H1 (cell line): ENCODE measurements around the gene RBM42. TPM values are rescaled to one million over a fixed set of nuclear protein-coding genes. Genes with fewer than 3 reads are reported as not detected.

Source experiments
- CTCF ChIA-PET: fragments of 300-600 bp; sonication (Branson Sonifier 250); formaldehyde crosslinking; loops from one replicate; lab custom pipeline; 2021; ENCODE audit not compliant: partially characterized antibody; lab: Charles Lee
- POLR2A ChIA-PET: fragments of 300-600 bp; sonication (Branson Sonifier 250); formaldehyde crosslinking; loops from one replicate; lab custom pipeline; 2021; ENCODE audit warnings: inconsistent platforms; ENCODE audit not compliant: partially characterized antibody; lab: Charles Lee
- DNase-seq, 2 experiments: peaks; one replicate each; pipeline versions ENCODE4 v3.0.0 to v3.0.0-alpha.2; 2010 to 2022; ENCODE audit warnings: low spot score in 2 of 2, low read depth in 1 of 2, mixed read lengths in 1 of 2
- FAIRE-seq: peaks from 2 replicates; lab custom pipeline; 2011; peaks lifted over from hg19 to GRCh38; lab: Jason Lieb, UNC
- H2AFZ ChIP-seq: 2 replicates; pipeline ENCODE4 v1.8.1; 2012; ENCODE audit warnings: low read length, inconsistent platforms
- H2AK5ac ChIP-seq: 2 replicates; pipeline ENCODE4 v1.6.1; 2013; ENCODE audit warnings: low read depth, low read length
- H2BK120ac ChIP-seq: replicated peaks from 2 replicates; pipeline ENCODE3; 2013; ENCODE audit warnings: low read depth, low read length, inconsistent platforms
- H2BK12ac ChIP-seq: 2 replicates; pipeline ENCODE4 v1.6.1; 2013; ENCODE audit warnings: low read depth, low read length
- H2BK15ac ChIP-seq: 2 replicates; pipeline ENCODE4 v1.6.1; 2013; ENCODE audit warnings: low read length
- H2BK20ac ChIP-seq: 2 replicates; pipeline ENCODE4 v1.6.1; 2013; ENCODE audit warnings: low read length
- H2BK5ac ChIP-seq: 2 replicates; pipeline ENCODE4 v1.6.1; 2013; ENCODE audit warnings: low read depth, low read length
- H3K14ac ChIP-seq: 2 replicates; pipeline ENCODE4 v1.6.1; 2013; ENCODE audit warnings: inconsistent platforms; ENCODE audit not compliant: insufficient read length
- H3K18ac ChIP-seq: 2 replicates; pipeline ENCODE4 v1.6.1; 2013; ENCODE audit warnings: low read length; ENCODE audit errors: extremely low read depth
- H3K23ac ChIP-seq: 2 replicates; pipeline ENCODE4 v1.6.1; 2013; ENCODE audit warnings: inconsistent platforms; ENCODE audit not compliant: insufficient read length
- H3K23me2 ChIP-seq: 2 replicates; pipeline ENCODE4 v1.6.1; 2013; ENCODE audit warnings: low read depth, low read length
- H3K27ac ChIP-seq: 2 replicates; pipeline ENCODE4 v1.6.1; 2011; ENCODE audit warnings: low read depth, low read length, inconsistent platforms
- H3K27me3 ChIP-seq, 4 experiments: replicated peaks in 1 of 4; 1 replicate in 1 of 4; 2 replicates in 3 of 4; pipeline versions ENCODE4 v1.6.1 to v1.8.1; 2011 to 2013; ENCODE audit warnings: low read length in 3 of 4, mild to moderate bottlenecking in 3 of 4, inconsistent platforms in 2 of 4, mixed read lengths in 2 of 4, moderate library complexity in 1 of 4; ENCODE audit not compliant: control insufficient read depth in 3 of 4, insufficient read depth in 3 of 4; ENCODE audit errors: extremely low read depth in 1 of 4
- H3K36me3 ChIP-seq, 4 experiments: 2 replicates each; pipeline versions ENCODE4 v1.6.1 to v1.8.1; 2011 to 2013; ENCODE audit warnings: mild to moderate bottlenecking in 4 of 4, low read length in 3 of 4, moderate library complexity in 2 of 4, control low read depth in 1 of 4, inconsistent platforms in 1 of 4; ENCODE audit not compliant: insufficient read depth in 4 of 4, control insufficient read depth in 2 of 4
- H3K4ac ChIP-seq: replicated peaks from 2 replicates; pipeline ENCODE3; 2013; ENCODE audit warnings: low read length, low read depth, mixed read lengths, inconsistent platforms; ENCODE audit not compliant: insufficient read length
- H3K4me1 ChIP-seq, 4 experiments: replicated peaks in 1 of 4; 1 replicate in 1 of 4; 2 replicates in 3 of 4; pipeline versions ENCODE4 v1.6.1 to v1.8.1; 2011 to 2013; ENCODE audit warnings: low read length in 3 of 4, inconsistent platforms in 2 of 4, mixed read lengths in 1 of 4; ENCODE audit not compliant: insufficient read depth in 4 of 4, control insufficient read depth in 3 of 4
- H3K4me2 ChIP-seq, 2 experiments: 2 replicates each; pipeline versions ENCODE4 v1.6.1 to v1.8.1; 2011 to 2013; ENCODE audit warnings: low read depth in 2 of 2, low read length in 2 of 2, control low read depth in 1 of 2, inconsistent platforms in 1 of 2, mild to moderate bottlenecking in 1 of 2; ENCODE audit not compliant: insufficient read depth in 1 of 2
- H3K4me3 ChIP-seq, 4 experiments: fragments of 200-600, 300-600 bp in 1 of 4; sonication (generic), shearing (Covaris generic), sonication (Bioruptor Twin) in 1 of 4; 2 replicates each; pipeline versions ENCODE4 v1.5.1 to v1.8.1; 2011 to 2016; ENCODE audit warnings: low read length in 4 of 4, low read depth in 3 of 4, control low read depth in 2 of 4, inconsistent platforms in 2 of 4, mild to moderate bottlenecking in 2 of 4, mixed read lengths in 1 of 4, moderate library complexity in 1 of 4; ENCODE audit not compliant: insufficient read depth in 2 of 4; ENCODE audit errors: extremely low read depth in 1 of 4
- H3K56ac ChIP-seq: replicated peaks from 2 replicates; pipeline ENCODE3; 2013; ENCODE audit warnings: low read depth, mild to moderate bottlenecking, mixed read lengths, low read length, inconsistent platforms; ENCODE audit not compliant: insufficient read length
- H3K79me1 ChIP-seq: 2 replicates; pipeline ENCODE4 v1.6.1; 2013; ENCODE audit warnings: low read depth, low read length, control low read depth
- H3K79me2 ChIP-seq, 2 experiments: 2 replicates each; pipeline versions ENCODE4 v1.6.1 to v1.8.1; 2012 to 2013; ENCODE audit warnings: low read length in 2 of 2, mild to moderate bottlenecking in 2 of 2, inconsistent platforms in 1 of 2; ENCODE audit not compliant: insufficient read depth in 2 of 2, control insufficient read depth in 1 of 2
- H3K9ac ChIP-seq, 4 experiments: replicated peaks in 1 of 4; 1 replicate in 1 of 4; 2 replicates in 3 of 4; pipeline versions ENCODE4 v1.6.1 to v1.8.1; 2011 to 2013; ENCODE audit warnings: low read depth in 3 of 4, low read length in 3 of 4, control low read depth in 2 of 4, mild to moderate bottlenecking in 2 of 4, moderate library complexity in 2 of 4, inconsistent platforms in 1 of 4; ENCODE audit errors: extremely low read depth in 1 of 4
- H3K9me3 ChIP-seq, 2 experiments: 2 replicates each; pipeline versions ENCODE4 v1.6.1 to v1.8.1; 2012 to 2013; ENCODE audit warnings: mild to moderate bottlenecking in 2 of 2, moderate library complexity in 2 of 2, control low read depth in 1 of 2, inconsistent platforms in 1 of 2, low read depth in 1 of 2, low read length in 1 of 2, mixed read lengths in 1 of 2; ENCODE audit not compliant: insufficient read depth in 2 of 2
- H4K20me1 ChIP-seq, 2 experiments: replicated peaks in 1 of 2; 2 replicates each; pipeline versions ENCODE3 to v1.8.1; 2011 to 2013; ENCODE audit warnings: inconsistent platforms in 2 of 2, low read length in 2 of 2, mild to moderate bottlenecking in 1 of 2; ENCODE audit not compliant: insufficient read depth in 2 of 2, control insufficient read depth in 1 of 2
- H4K5ac ChIP-seq: 2 replicates; pipeline ENCODE4 v1.6.1; 2013; ENCODE audit warnings: low read length, low read depth, mixed read lengths, inconsistent platforms; ENCODE audit not compliant: insufficient read length
- H4K8ac ChIP-seq: 2 replicates; pipeline ENCODE4 v1.8.0; 2013; ENCODE audit warnings: mild to moderate bottlenecking, moderate library complexity, low read length, inconsistent platforms; ENCODE audit not compliant: insufficient read depth; ENCODE audit errors: extremely low read depth
- H4K91ac ChIP-seq: replicated peaks from 2 replicates; pipeline ENCODE3; 2013; ENCODE audit warnings: low read length, mixed read lengths, inconsistent platforms; ENCODE audit not compliant: insufficient read length
- CREB1 ChIP-seq: IDR thresholded peaks from 2 replicates; pipeline ENCODE4 v1.6.1; 2012; ENCODE audit warnings: inconsistent platforms
- SIRT6 ChIP-seq: IDR thresholded peaks from one replicate; pipeline ENCODE4 v1.7.1; 2012; ENCODE audit warnings: low read length, inconsistent platforms
- WGBS, 2 experiments: shearing (Covaris generic) in 1 of 2; methylation state at CpG; one replicate each; pipeline versions ENCODE4 v1.1.6 to v1.1.7; 2013 to 2015; ENCODE audit warnings: low lambda C conversion rate in 2 of 2, mixed read lengths in 2 of 2, inconsistent platforms in 1 of 2, low coverage in 1 of 2, missing lambda C conversion rate in 1 of 2; ENCODE audit not compliant: insufficient replicate concordance in 2 of 2, insufficient coverage in 1 of 2, insufficient read length in 1 of 2; ENCODE audit errors: extremely low coverage in 1 of 2, missing lambda C conversion rate in 1 of 2; 5-methylcytosine and 5-hydroxymethylcytosine counted together
- polyA plus RNA-seq, 7 experiments: library from polyadenylated mRNA; depleted of rRNA in 3 of 7; stranded (reverse) in 5 of 7; unstranded in 2 of 7; fragments of >200 nt in 5 of 7; fragments of 200-250 nt in 2 of 7; gene quantifications; 1 replicate in 5 of 7; 2 replicates in 1 of 7; 4 replicates in 1 of 7; pipeline versions ENCODE4 v1.2.1 to v1.2.3, GENCODE V29; 2011 to 2013; ENCODE audit warnings: missing spikeins in 2 of 7, mixed read lengths in 2 of 7
- total RNA-seq: library from RNA; stranded (reverse); fragmentation: NEBNext Ultra II Directional; extraction: Animal tissue kit (Norgen Biotek cat#: 25700); gene quantifications from 2 replicates; pipeline ENCODE4 v1.2.1, GENCODE V29; 2021

Gene RBM42
- total and polyA plus RNA-seq, 2 of the 8 experiments (the other 6 are each of a cell fraction or from before 2014, with no cell fraction given), result 59.8 to 80.8 TPM

DNA sequence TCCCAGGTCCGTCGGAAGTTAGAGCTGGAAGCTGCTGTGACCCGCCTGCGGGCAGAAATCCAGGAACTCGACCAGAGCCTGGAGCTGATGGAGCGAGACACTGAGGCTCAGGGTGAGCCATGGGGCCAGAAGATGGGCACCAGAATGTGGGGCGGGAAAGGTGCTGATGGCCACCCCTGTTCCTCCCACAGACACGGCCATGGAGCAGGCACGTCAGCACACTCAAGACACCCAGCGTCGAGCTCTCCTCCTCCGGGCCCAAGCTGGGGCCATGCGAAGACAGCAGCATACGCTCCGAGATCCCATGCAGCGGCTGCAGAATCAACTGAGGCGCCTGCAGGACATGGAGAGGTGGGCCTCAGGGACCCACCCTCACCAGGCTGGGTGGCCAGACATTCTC is 13.8 kb upstream of the RBM42 start:
- POLR2A ChIA-PET, result interaction anchor here (0.8 to 2.0 kb wide), 4 partner anchors 10 to 54 kb away, joined by 3 to 8 read pairs (median 4); no protein-coding TSS in a partner anchor

More for the DNA sequence above, 13.8 kb upstream of the RBM42 start:
- Histone ChIP-seq H2BK15ac (no peak overlapping the region), H3K27ac (no peak overlapping the region), H3K27me3 (peaks cover 0 to 3% (median 0%) of the 10 kb centered on the region in 4 experiments; a peak in 1 of 7 replicates), H3K36me3 (peaks cover 0 to 9% (median 5%) of the 10 kb centered on the region in 4 experiments; a peak in 3 of 8 replicates), H2BK5ac (no peak overlapping the region), H2BK12ac (no peak overlapping the region), H3K79me1 (no peaks in the 10 kb centered on the region), H3K9me3 (no peaks in the 10 kb centered on the region), H4K5ac (no peak overlapping the region), H4K91ac (no peak overlapping the region), H3K4me2 (no peak overlapping the region), H3K4ac (no peak overlapping the region), H3K23me2 (peaks cover 8% of the 10 kb centered on the region; the same call in 1 of the 2 replicates), H3K14ac (no peak overlapping the region), H2AK5ac (no peak overlapping the region), H2BK20ac (no peak overlapping the region), H3K23ac (no peak overlapping the region), H3K79me2 (no peaks in the 10 kb centered on the region), H2AFZ (no peak overlapping the region), H3K56ac (no peak overlapping the region), H4K8ac (no peak overlapping the region), H3K9ac (no peak overlapping the region), H3K18ac (no peak overlapping the region), H2BK120ac (no peak overlapping the region), H3K4me3 (no peak overlapping the region), H3K4me1 (peaks cover 0 to 4% (median 2%) of the 10 kb centered on the region in 4 experiments; a peak in 4 of 7 replicates), H4K20me1 (peaks cover 0 to 4% of the 10 kb centered on the region in 2 experiments)
- DNase-seq (no peak), FAIRE-seq (no peak)
- CTCF ChIA-PET, result interaction anchor here (0.6 to 7.1 kb wide), 4 partner anchors 17 to 58 kb away, joined by 3 to 38 read pairs (median 4); partner anchors contain the start of gene COX6B1
- TF ChIP-seq CREB1 (no peak), SIRT6 (no peak)
- WGBS, 2 experiments, result 91% methylated on average over 13 of the region's 17 CpGs; no CpG with 5 or more reads in 1 of the 2 experiments
